Neural cell (in vitro differentiated cells): Measurements from ENCODE around the gene MAP4K4.

Experiments used
- EZH2 ChIP-seq: fragments of 200-600, 300-800 bp; shearing (Covaris generic), sonication (generic); IDR thresholded peaks from 2 replicates; pipeline ENCODE4 v1.6.1; 2014; ENCODE audit warnings: antibody characterized with exemption, low read length, borderline replicate concordance, mild to moderate bottlenecking; ENCODE audit not compliant: insufficient read depth, poor library complexity, severe bottlenecking
- POLR2AphosphoS5 ChIP-seq: IDR thresholded peaks from 2 replicates; pipeline ENCODE4 v1.6.1; 2012
- RAD21 ChIP-seq: fragments of 450-650 bp; conservative IDR thresholded peaks from 2 replicates; pipeline ENCODE4 v1.6.1; 2014; ENCODE audit warnings: antibody characterized with exemption, mild to moderate bottlenecking, moderate library complexity
- TF ChIP-seq, protein P1 (sequence below): fragments of 450-650 bp; IDR thresholded peaks from 2 replicates; pipeline ENCODE4 v1.5.1; 2014; ENCODE audit warnings: antibody characterized with exemption, mild to moderate bottlenecking, moderate library complexity; ENCODE audit not compliant: poor library complexity, severe bottlenecking

DNA sequence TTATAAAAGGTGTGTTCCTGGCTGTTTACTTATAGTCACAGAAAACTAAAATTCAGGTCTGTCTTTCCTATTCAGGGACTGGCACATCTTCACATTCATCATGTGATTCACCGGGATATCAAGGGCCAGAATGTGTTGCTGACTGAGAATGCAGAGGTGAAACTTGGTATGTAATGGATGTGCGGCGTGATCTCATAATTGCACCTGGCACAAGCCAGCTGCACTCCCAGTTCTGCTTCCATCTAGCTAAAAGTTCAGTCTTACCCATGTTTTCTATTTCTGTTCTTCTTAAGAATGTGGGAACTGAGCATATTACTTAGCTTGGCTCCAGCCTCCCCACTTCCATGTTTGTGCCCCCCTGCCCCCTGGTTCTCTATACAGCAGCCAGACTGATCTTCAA, 131.9 kb downstream of the MAP4K4 start:
- TF ChIP-seq, protein P1, sequence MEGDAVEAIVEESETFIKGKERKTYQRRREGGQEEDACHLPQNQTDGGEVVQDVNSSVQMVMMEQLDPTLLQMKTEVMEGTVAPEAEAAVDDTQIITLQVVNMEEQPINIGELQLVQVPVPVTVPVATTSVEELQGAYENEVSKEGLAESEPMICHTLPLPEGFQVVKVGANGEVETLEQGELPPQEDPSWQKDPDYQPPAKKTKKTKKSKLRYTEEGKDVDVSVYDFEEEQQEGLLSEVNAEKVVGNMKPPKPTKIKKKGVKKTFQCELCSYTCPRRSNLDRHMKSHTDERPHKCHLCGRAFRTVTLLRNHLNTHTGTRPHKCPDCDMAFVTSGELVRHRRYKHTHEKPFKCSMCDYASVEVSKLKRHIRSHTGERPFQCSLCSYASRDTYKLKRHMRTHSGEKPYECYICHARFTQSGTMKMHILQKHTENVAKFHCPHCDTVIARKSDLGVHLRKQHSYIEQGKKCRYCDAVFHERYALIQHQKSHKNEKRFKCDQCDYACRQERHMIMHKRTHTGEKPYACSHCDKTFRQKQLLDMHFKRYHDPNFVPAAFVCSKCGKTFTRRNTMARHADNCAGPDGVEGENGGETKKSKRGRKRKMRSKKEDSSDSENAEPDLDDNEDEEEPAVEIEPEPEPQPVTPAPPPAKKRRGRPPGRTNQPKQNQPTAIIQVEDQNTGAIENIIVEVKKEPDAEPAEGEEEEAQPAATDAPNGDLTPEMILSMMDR, result no peak
- TF ChIP-seq EZH2, result no peak
- no peak for TF ChIP-seq POLR2AphosphoS5
- no peak for TF ChIP-seq RAD21
